MM.1S (cell line): ENCODE results near the gene SIKE1.

Experiments
- CTCF ChIP-seq: fragments of 300-600 bp; sonication (generic); IDR thresholded peaks from 2 replicates; pipeline ENCODE4 v1.5.1; 2016; ENCODE audit warnings: antibody characterized with exemption, low read length, mixed read lengths
- EZH2 ChIP-seq: fragments of 300-600 bp; sonication (generic); optimal IDR thresholded peaks from 2 replicates; pipeline ENCODE3; 2017; ENCODE audit warnings: low read depth, mild to moderate bottlenecking, antibody characterized with exemption, low read length, mixed read lengths
- EZH2phosphoT487 ChIP-seq: fragments of 300-600 bp; sonication (generic); IDR thresholded peaks from 2 replicates; pipeline ENCODE4 v1.6.1; 2018; ENCODE audit warnings: antibody characterized with exemption, low read length

- TF ChIP-seq CTCF (no peak), EZH2 (no peak), EZH2phosphoT487 (no peak)
Observed at GRCh38 chr1:114820392-114820791, 39.9 kb upstream of the SIKE1 start.
